Measurements from ENCODE around the gene PCYT2.

PCYT2 gene

DNA sequence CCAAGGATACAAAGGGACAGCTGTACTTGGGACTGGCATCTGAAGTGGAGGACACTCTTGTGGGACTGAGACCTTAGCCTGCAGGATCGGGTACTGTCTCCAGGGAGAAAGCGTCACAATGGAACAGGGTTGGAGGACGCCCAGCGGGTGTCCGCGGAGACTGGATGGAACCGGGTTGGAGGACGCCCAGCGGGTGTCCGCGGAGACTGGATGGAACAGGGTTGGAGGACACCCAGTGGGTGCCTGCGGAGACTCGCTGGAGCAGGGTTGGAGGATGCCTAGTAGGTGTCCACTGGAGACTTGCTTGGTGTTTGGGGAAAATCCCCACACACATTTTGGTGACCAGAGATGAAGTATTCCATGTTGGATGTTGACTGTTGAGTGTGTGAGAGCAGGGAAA lies 36.0 kb upstream of the PCYT2 start, which contains the start of gene MYADML2:
MYADML2 (minus strand) TSS at position 45 of the 400 bp plus-strand sequence. CDS start 5,492 bp downstream, outside the sequence.
- no peaks in the 10 kb centered on the region for H3K27me3 ChIP-seq (ENCODE audit: insufficient read depth, poor library complexity, severe bottlenecking)
- H3K4me3 ChIP-seq (replicated peaks; ENCODE audit: insufficient read depth, low read length), result no peak within 1 kb of the TSS
- no peak for DNase-seq (ENCODE audit: low read depth in 1 of 2, low spot score in 1 of 2)
- TF ChIP-seq GABPA (IDR thresholded peaks at IDR 0.05; ENCODE audit: low read depth) (no peak), SPI1 (IDR thresholded peaks at IDR 0.05; ENCODE audit: borderline replicate concordance, low read depth) (no peak), POLR2AphosphoS5 (IDR thresholded peaks at IDR 0.05; ENCODE audit: low read depth) (no peak)
- TF ChIP-seq, protein P1, sequence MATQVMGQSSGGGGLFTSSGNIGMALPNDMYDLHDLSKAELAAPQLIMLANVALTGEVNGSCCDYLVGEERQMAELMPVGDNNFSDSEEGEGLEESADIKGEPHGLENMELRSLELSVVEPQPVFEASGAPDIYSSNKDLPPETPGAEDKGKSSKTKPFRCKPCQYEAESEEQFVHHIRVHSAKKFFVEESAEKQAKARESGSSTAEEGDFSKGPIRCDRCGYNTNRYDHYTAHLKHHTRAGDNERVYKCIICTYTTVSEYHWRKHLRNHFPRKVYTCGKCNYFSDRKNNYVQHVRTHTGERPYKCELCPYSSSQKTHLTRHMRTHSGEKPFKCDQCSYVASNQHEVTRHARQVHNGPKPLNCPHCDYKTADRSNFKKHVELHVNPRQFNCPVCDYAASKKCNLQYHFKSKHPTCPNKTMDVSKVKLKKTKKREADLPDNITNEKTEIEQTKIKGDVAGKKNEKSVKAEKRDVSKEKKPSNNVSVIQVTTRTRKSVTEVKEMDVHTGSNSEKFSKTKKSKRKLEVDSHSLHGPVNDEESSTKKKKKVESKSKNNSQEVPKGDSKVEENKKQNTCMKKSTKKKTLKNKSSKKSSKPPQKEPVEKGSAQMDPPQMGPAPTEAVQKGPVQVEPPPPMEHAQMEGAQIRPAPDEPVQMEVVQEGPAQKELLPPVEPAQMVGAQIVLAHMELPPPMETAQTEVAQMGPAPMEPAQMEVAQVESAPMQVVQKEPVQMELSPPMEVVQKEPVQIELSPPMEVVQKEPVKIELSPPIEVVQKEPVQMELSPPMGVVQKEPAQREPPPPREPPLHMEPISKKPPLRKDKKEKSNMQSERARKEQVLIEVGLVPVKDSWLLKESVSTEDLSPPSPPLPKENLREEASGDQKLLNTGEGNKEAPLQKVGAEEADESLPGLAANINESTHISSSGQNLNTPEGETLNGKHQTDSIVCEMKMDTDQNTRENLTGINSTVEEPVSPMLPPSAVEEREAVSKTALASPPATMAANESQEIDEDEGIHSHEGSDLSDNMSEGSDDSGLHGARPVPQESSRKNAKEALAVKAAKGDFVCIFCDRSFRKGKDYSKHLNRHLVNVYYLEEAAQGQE (IDR thresholded peaks at IDR 0.05; ENCODE audit: insufficient replicate concordance, low read depth), result no peak
- TF ChIP-seq, protein P2, sequence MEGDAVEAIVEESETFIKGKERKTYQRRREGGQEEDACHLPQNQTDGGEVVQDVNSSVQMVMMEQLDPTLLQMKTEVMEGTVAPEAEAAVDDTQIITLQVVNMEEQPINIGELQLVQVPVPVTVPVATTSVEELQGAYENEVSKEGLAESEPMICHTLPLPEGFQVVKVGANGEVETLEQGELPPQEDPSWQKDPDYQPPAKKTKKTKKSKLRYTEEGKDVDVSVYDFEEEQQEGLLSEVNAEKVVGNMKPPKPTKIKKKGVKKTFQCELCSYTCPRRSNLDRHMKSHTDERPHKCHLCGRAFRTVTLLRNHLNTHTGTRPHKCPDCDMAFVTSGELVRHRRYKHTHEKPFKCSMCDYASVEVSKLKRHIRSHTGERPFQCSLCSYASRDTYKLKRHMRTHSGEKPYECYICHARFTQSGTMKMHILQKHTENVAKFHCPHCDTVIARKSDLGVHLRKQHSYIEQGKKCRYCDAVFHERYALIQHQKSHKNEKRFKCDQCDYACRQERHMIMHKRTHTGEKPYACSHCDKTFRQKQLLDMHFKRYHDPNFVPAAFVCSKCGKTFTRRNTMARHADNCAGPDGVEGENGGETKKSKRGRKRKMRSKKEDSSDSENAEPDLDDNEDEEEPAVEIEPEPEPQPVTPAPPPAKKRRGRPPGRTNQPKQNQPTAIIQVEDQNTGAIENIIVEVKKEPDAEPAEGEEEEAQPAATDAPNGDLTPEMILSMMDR (IDR thresholded peaks at IDR 0.05; ENCODE audit: insufficient read depth, low read length), result no peak
- no peak within 1 kb of the TSS for H3K27ac ChIP-seq (replicated peaks)

DNA sequence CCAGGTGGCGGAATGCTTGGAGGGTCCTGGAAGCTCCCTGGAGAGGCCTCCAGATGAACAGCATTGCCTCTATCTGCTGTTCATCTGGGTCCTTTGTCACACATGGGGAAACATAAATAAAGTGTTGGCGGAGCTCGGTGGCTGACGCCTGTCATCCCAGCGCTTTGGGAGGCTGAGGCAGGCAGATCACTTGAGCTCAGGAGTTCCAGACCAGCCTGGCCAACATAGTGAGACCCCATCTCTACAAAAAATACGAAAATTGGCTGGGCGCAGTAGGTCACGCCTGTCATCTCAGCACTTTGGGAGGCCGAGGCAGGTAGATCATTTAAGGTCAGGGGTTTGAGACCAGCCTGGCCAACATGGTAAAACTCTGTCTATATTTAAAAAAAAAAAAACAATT lies 33.7 kb upstream of the PCYT2 start:
- no peak overlapping the region for H3K27ac ChIP-seq (replicated peaks)
- H3K27me3 ChIP-seq (ENCODE audit: insufficient read depth, poor library complexity, severe bottlenecking), result peaks cover 4% of the 10 kb centered on the region
- DNase-seq (ENCODE audit: low read depth in 1 of 2, low spot score in 1 of 2), result no peak
- no peak overlapping the region for H3K4me3 ChIP-seq (replicated peaks; ENCODE audit: insufficient read depth, low read length)
- TF ChIP-seq GABPA (IDR thresholded peaks at IDR 0.05; ENCODE audit: low read depth) (no peak), POLR2AphosphoS5 (IDR thresholded peaks at IDR 0.05; ENCODE audit: low read depth) (no peak), SPI1 (IDR thresholded peaks at IDR 0.05; ENCODE audit: borderline replicate concordance, low read depth) (no peak)
- TF ChIP-seq, protein P1 (IDR thresholded peaks at IDR 0.05; ENCODE audit: insufficient replicate concordance, low read depth), result no peak
- TF ChIP-seq, protein P2 (IDR thresholded peaks at IDR 0.05; ENCODE audit: insufficient read depth, low read length), result no peak

DNA sequence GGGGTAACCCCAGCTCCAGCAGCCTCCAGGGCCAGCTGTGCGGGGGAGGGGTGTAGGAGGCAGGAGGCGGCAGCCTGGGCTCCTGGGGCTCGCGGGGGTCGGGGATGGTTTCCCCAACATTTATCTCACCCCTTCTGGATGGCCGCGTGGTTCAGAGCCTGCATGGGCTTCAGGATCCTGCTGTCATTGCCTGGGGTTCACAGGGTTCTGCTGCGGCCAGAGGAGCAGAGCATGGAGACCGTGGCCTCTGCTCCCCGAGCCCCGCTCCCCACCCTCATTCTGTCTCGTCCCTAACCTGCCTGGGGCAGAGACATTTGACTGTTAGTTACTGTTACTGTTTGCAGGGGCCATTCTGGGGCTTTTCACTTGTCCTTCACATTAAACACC lies 31.0 kb upstream of the PCYT2 start:
- no peak overlapping the region for H3K4me3 ChIP-seq (replicated peaks; ENCODE audit: insufficient read depth, low read length)
- no peak for TF ChIP-seq POLR2AphosphoS5 (IDR thresholded peaks at IDR 0.05; ENCODE audit: low read depth)
- TF ChIP-seq, protein P1 (IDR thresholded peaks at IDR 0.05; ENCODE audit: insufficient replicate concordance, low read depth), result no peak
- no peak for TF ChIP-seq SPI1 (IDR thresholded peaks at IDR 0.05; ENCODE audit: borderline replicate concordance, low read depth)
- TF ChIP-seq, protein P2 (IDR thresholded peaks at IDR 0.05; ENCODE audit: insufficient read depth, low read length), result no peak
- no peak for TF ChIP-seq GABPA (IDR thresholded peaks at IDR 0.05; ENCODE audit: low read depth)
- no peak overlapping the region for H3K27ac ChIP-seq (replicated peaks)
- peaks cover 4% of the 10 kb centered on the region for H3K27me3 ChIP-seq (ENCODE audit: insufficient read depth, poor library complexity, severe bottlenecking)
- no peak for DNase-seq (ENCODE audit: low read depth in 1 of 2, low spot score in 1 of 2)

Data from HL-60 (cell line).